Pericardium fibroblast (primary cell): ENCODE measurements around the gene ABCD3. TPM values are rescaled to one million over a fixed set of nuclear protein-coding genes. Genes with fewer than 3 reads are reported as not detected.

Source experiments
- total RNA-seq: library from RNA; depleted of rRNA; stranded (reverse); fragments of >200 nt; gene quantifications from 2 replicates; pipeline ENCODE4 v1.2.3, GENCODE V29; 2015

The ABCD3 gene
- 14.7 and 23.3 TPM in 2 replicates for total RNA-seq

GRCh38 chr1:94417978-94418663 lies at the start of gene ABCD3:
Gene ABCD3 (plus strand): TSS chr1:94418389. CDS start chr1:94418479, 90 bp downstream.

GRCh38 chr1:94541246-94542087 lies 123.3 kb downstream of the ABCD3 start, which contains the start of gene F3:
Gene F3 (minus strand): TSS chr1:94541759. CDS start chr1:94541636, 123 bp downstream.

Other genes with a start within 250 kb of the ABCD3 start
- gene ARHGAP29, start 180.8 kb upstream of the ABCD3 start, total RNA-seq, result 27.7 and 54.5 TPM in 2 replicates
- gene F3, start 123.4 kb downstream of the ABCD3 start, total RNA-seq, result 10.5 and 14.7 TPM in 2 replicates